DND-41 (cell line): Measurements from ENCODE around the gene KIF2C.

Experiments used
- EZH2 ChIP-seq: IDR thresholded peaks from 3 replicates; pipeline ENCODE4 v1.6.1; 2012; ENCODE audit warnings: borderline replicate concordance, low read depth, mild to moderate bottlenecking, moderate library complexity, low read length, inconsistent platforms; ENCODE audit not compliant: severe bottlenecking
- TF ChIP-seq, protein P1 (sequence below): IDR thresholded peaks from 2 replicates; pipeline ENCODE4 v1.5.1; 2012; ENCODE audit warnings: borderline replicate concordance, low read length, moderate library complexity, mild to moderate bottlenecking; ENCODE audit not compliant: poor library complexity, severe bottlenecking; ENCODE audit errors: extremely low read depth

DNA sequence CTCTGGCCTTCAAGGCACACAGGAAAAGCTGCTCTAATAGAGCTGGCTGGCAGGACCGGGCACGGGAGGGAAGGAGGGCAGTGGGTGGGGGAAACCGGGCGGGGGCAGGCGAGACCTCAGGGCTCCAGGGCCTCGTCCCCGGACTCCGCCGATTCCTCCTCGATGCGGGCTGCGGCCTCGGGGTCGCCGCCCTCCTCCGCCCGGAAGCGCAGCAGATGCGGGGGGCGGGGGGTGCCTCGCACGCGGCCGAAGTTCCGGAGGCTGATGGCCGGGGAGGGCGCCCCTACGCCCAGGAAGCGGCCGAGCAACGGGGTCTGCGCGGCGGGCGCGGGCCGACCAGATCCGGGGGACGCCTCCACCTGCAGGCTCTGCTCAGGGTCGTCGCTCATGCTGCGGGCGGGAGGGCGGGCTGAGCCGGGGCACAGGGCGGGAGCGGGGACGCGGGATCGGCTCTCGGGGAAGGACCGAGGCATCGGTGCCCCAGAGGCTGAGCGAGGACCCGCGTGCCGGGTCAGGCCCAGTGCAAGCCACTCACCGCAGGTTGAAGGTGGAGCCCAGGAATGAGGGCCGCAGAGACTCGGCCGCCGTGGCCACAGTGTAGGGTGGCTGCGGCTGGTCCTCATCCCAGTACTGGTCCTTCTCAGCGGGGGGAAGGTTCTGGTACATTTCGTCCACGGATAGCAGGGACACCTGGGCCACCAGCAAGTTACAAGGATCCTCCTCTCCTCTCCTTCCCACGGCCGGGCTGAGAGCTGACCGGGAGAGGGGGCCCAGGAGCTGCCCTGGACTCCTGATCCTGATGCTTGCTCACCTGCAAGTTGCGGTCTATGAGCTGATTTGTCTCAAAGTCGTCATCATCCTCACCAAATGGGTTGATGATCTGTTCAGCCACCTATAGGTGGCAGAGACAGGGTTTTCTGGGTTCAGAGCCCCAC, 44.7 kb downstream of the KIF2C start:
- no peak for TF ChIP-seq EZH2
- TF ChIP-seq, protein P1, sequence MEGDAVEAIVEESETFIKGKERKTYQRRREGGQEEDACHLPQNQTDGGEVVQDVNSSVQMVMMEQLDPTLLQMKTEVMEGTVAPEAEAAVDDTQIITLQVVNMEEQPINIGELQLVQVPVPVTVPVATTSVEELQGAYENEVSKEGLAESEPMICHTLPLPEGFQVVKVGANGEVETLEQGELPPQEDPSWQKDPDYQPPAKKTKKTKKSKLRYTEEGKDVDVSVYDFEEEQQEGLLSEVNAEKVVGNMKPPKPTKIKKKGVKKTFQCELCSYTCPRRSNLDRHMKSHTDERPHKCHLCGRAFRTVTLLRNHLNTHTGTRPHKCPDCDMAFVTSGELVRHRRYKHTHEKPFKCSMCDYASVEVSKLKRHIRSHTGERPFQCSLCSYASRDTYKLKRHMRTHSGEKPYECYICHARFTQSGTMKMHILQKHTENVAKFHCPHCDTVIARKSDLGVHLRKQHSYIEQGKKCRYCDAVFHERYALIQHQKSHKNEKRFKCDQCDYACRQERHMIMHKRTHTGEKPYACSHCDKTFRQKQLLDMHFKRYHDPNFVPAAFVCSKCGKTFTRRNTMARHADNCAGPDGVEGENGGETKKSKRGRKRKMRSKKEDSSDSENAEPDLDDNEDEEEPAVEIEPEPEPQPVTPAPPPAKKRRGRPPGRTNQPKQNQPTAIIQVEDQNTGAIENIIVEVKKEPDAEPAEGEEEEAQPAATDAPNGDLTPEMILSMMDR: no peak
